HEK293 (cell line): Measurements from ENCODE around the gene PPP1R14B.
A peak's percentile ranks its signal among the peaks of the same experiment; 100 is the strongest.

Source experiments
- CTCF ChIA-PET: fragments of 350-600 bp; formaldehyde crosslinking; extraction: SDS; loops from one replicate; lab custom pipeline; 2021; ENCODE audit warnings: antibody characterized with exemption; lab: Yijun Ruan, JAX
- POLR2A ChIA-PET: fragments of 300-600 bp; formaldehyde crosslinking; extraction: SDS; loops from one replicate; lab custom pipeline; 2020; ENCODE audit warnings: antibody characterized with exemption, inconsistent platforms; lab: Yijun Ruan, JAX
- H3K27ac ChIP-seq: fragments of 200-500 bp; sonication (Bioruptor generic); 2 replicates; pipeline ENCODE4 v1.5.1; 2014; ENCODE audit warnings: low read depth, low read length, control low read depth, inconsistent platforms; ENCODE audit errors: extremely low read depth
- H3K36me3 ChIP-seq, 2 experiments: fragments of 200-500 bp in 1 of 2; sonication (Bioruptor generic) in 1 of 2; 1 replicate in 1 of 2; 2 replicates in 1 of 2; pipeline ENCODE4 v1.5.1; 2014 to 2017; ENCODE audit warnings: inconsistent platforms in 2 of 2, low read length in 2 of 2; ENCODE audit not compliant: control insufficient read depth in 2 of 2, insufficient read depth in 1 of 2
- H3K4me1 ChIP-seq: fragments of 200-500 bp; sonication (Bioruptor generic); 2 replicates; pipeline ENCODE4 v1.5.1; 2014; ENCODE audit warnings: mild to moderate bottlenecking, low read length, inconsistent platforms; ENCODE audit not compliant: control insufficient read depth, insufficient read depth
- H3K4me3 ChIP-seq: 2 replicates; pipeline ENCODE4 v1.5.1; 2011; ENCODE audit warnings: low read depth, mild to moderate bottlenecking, control low read depth, low read length, moderate library complexity
- H3K9me3 ChIP-seq: fragments of 200-500 bp; sonication (Bioruptor generic); 2 replicates; pipeline ENCODE4 v1.5.1; 2014; ENCODE audit warnings: low read depth, low read length, inconsistent platforms; ENCODE audit not compliant: control insufficient read depth, insufficient read depth
- GLIS2 ChIP-seq: fragments of 450-650 bp; formaldehyde crosslinking; IDR thresholded peaks from 2 replicates; pipeline ENCODE4 v1.5.1; 2016; ENCODE audit warnings: missing biosample characterization, missing genetic modification characterization
- HOXD13 ChIP-seq: sonication (generic); formaldehyde crosslinking; IDR thresholded peaks from 2 replicates; pipeline ENCODE4 v1.8.0; 2022; ENCODE audit warnings: missing genetic modification reagents, borderline replicate concordance
- MEIS1 ChIP-seq: sonication (generic); formaldehyde crosslinking; IDR thresholded peaks from 2 replicates; pipeline ENCODE4 v1.8.1; 2022; ENCODE audit warnings: missing genetic modification reagents, mild to moderate bottlenecking, borderline replicate concordance
- SP2 ChIP-seq: fragments of 450-650 bp; formaldehyde crosslinking; IDR thresholded peaks from 2 replicates; pipeline ENCODE4 v1.5.1; 2016; ENCODE audit warnings: missing biosample characterization, missing genetic modification characterization
- SP3 ChIP-seq: fragments of 450-650 bp; formaldehyde crosslinking; IDR thresholded peaks from 2 replicates; pipeline ENCODE4 v1.5.1; 2016; ENCODE audit warnings: missing biosample characterization, missing genetic modification characterization
- SP7 ChIP-seq: fragments of 450-650 bp; formaldehyde crosslinking; IDR thresholded peaks from 2 replicates; pipeline ENCODE4 v1.5.1; 2016; ENCODE audit warnings: missing biosample characterization, missing genetic modification characterization
- ZBTB10 ChIP-seq: fragments of 450-650 bp; formaldehyde crosslinking; IDR thresholded peaks from 2 replicates; pipeline ENCODE4 v1.5.1; 2016; ENCODE audit warnings: missing biosample characterization, missing genetic modification characterization
- ZBTB17 ChIP-seq: fragments of 450-650 bp; formaldehyde crosslinking; IDR thresholded peaks from 2 replicates; pipeline ENCODE4 v1.5.1; 2016; ENCODE audit warnings: missing biosample characterization, missing genetic modification characterization
- ZFP3 ChIP-seq: fragments of 450-650 bp; formaldehyde crosslinking; IDR thresholded peaks from 2 replicates; pipeline ENCODE4 v1.5.1; 2016; ENCODE audit warnings: low read depth, missing biosample characterization, missing genetic modification characterization
- ZNF311 ChIP-seq: fragments of 450-650 bp; formaldehyde crosslinking; IDR thresholded peaks from 2 replicates; pipeline ENCODE4 v1.5.1; 2017; ENCODE audit warnings: missing biosample characterization, missing genetic modification characterization, borderline replicate concordance
- ZNF398 ChIP-seq: fragments of 450-650 bp; formaldehyde crosslinking; IDR thresholded peaks from 2 replicates; pipeline ENCODE4 v1.5.1; 2017; ENCODE audit warnings: missing biosample characterization, missing genetic modification characterization
- ZNF423 ChIP-seq: fragments of 450-650 bp; formaldehyde crosslinking; IDR thresholded peaks from 2 replicates; pipeline ENCODE4 v1.5.1; 2016; ENCODE audit warnings: missing biosample characterization, missing genetic modification characterization
- ZNF473 ChIP-seq: fragments of 450-650 bp; formaldehyde crosslinking; IDR thresholded peaks from 2 replicates; pipeline ENCODE4 v1.5.1; 2017; ENCODE audit warnings: missing biosample characterization, missing genetic modification characterization
- ZNF521 ChIP-seq: fragments of 450-650 bp; formaldehyde crosslinking; IDR thresholded peaks from 2 replicates; pipeline ENCODE4 v1.5.1; 2017; ENCODE audit warnings: missing biosample characterization, mild to moderate bottlenecking, missing genetic modification characterization
- ZNF555 ChIP-seq: fragments of 450-650 bp; formaldehyde crosslinking; conservative IDR thresholded peaks from 2 replicates; pipeline ENCODE4 v1.5.1; 2017; ENCODE audit warnings: missing biosample characterization, mild to moderate bottlenecking, missing genetic modification characterization, inconsistent platforms
- ZNF626 ChIP-seq: fragments of 450-650 bp; sonication (Bioruptor Pico); formaldehyde crosslinking; IDR thresholded peaks from 2 replicates; pipeline ENCODE4 v1.5.1; 2018; ENCODE audit warnings: missing biosample characterization, missing genetic modification characterization, inconsistent platforms
- ZNF776 ChIP-seq: fragments of 450-650 bp; formaldehyde crosslinking; IDR thresholded peaks from 2 replicates; pipeline ENCODE4 v1.5.0; 2017; ENCODE audit warnings: missing biosample characterization, missing genetic modification characterization, borderline replicate concordance
- ZNF785 ChIP-seq: fragments of 450-650 bp; formaldehyde crosslinking; IDR thresholded peaks from 2 replicates; pipeline ENCODE4 v1.5.1; 2016; ENCODE audit warnings: missing biosample characterization, missing genetic modification characterization
- ZNF843 ChIP-seq: fragments of 450-650 bp; formaldehyde crosslinking; IDR thresholded peaks from 2 replicates; pipeline ENCODE4 v1.5.1; 2016; ENCODE audit warnings: missing biosample characterization, missing genetic modification characterization
- ZSCAN16 ChIP-seq: fragments of 450-650 bp; formaldehyde crosslinking; IDR thresholded peaks from 2 replicates; pipeline ENCODE4 v1.5.1; 2016; ENCODE audit warnings: missing biosample characterization, missing genetic modification characterization
- ZSCAN30 ChIP-seq: fragments of 450-650 bp; IDR thresholded peaks from 2 replicates; pipeline ENCODE4 v1.5.1; 2018; ENCODE audit warnings: missing biosample characterization, mild to moderate bottlenecking, missing genetic modification characterization, moderate library complexity
- ZXDB ChIP-seq: fragments of 450-650 bp; formaldehyde crosslinking; IDR thresholded peaks from 2 replicates; pipeline ENCODE4 v1.5.1; 2016; ENCODE audit warnings: missing biosample characterization, missing genetic modification characterization
- TF ChIP-seq, protein P1 (sequence below): fragments of 450-650 bp; formaldehyde crosslinking; IDR thresholded peaks from 2 replicates; pipeline ENCODE4 v1.5.1; 2017; ENCODE audit warnings: missing biosample characterization, missing genetic modification characterization
- TF ChIP-seq, protein P2 (sequence below): fragments of 450-650 bp; formaldehyde crosslinking; IDR thresholded peaks from 2 replicates; pipeline ENCODE4 v1.5.1; 2016; ENCODE audit warnings: missing biosample characterization, missing genetic modification characterization
- TF ChIP-seq, protein P3 (sequence below): fragments of 450-650 bp; formaldehyde crosslinking; IDR thresholded peaks from 2 replicates; pipeline ENCODE4 v1.5.1; 2016; ENCODE audit warnings: missing biosample characterization, missing genetic modification characterization
- TF ChIP-seq, protein P4 (sequence below): fragments of 450-650 bp; formaldehyde crosslinking; IDR thresholded peaks from 2 replicates; pipeline ENCODE4 v1.5.1; 2016; ENCODE audit warnings: missing biosample characterization, missing genetic modification characterization

PPP1R14B gene

GRCh38 chr11:64233913-64234586 is 12.7 kb downstream of the PPP1R14B start, which contains the start of gene VEGFB:
TSS of gene VEGFB (plus strand) at chr11:64234584. CDS start at chr11:64234834, 250 bp downstream.
- H3K4me1 ChIP-seq, result no peaks in the 10 kb centered on the region
- peak within 1 kb of the TSS; percentile 68; the same call in 1 of the 2 replicates for H3K27ac ChIP-seq
- peak within 1 kb of the TSS; percentile 43 for H3K4me3 ChIP-seq
- H3K36me3 ChIP-seq, result peaks cover 0 to 31% of the 10 kb centered on the region in 2 experiments; a peak in 1 of 3 replicates
- H3K9me3 ChIP-seq, result no peaks in the 10 kb centered on the region
- POLR2A ChIA-PET, result interaction anchor here (2.6 to 3.5 kb wide), 2 partner anchors 11 to 49 kb away, joined by 8 to 18 read pairs; partner anchors contain the start of gene STIP1
- CTCF ChIA-PET, result interaction anchor here (1.2 kb wide), 1 partner anchor 36 kb away, joined by 3 read pairs; no protein-coding TSS in a partner anchor
- TF ChIP-seq ZFP3 (tag by site-specific recombination), result no peak
- peak; percentile 46 for TF ChIP-seq SP2
- peak; percentile 66 for TF ChIP-seq ZBTB17 (tag by site-specific recombination)
- TF ChIP-seq, protein P1, sequence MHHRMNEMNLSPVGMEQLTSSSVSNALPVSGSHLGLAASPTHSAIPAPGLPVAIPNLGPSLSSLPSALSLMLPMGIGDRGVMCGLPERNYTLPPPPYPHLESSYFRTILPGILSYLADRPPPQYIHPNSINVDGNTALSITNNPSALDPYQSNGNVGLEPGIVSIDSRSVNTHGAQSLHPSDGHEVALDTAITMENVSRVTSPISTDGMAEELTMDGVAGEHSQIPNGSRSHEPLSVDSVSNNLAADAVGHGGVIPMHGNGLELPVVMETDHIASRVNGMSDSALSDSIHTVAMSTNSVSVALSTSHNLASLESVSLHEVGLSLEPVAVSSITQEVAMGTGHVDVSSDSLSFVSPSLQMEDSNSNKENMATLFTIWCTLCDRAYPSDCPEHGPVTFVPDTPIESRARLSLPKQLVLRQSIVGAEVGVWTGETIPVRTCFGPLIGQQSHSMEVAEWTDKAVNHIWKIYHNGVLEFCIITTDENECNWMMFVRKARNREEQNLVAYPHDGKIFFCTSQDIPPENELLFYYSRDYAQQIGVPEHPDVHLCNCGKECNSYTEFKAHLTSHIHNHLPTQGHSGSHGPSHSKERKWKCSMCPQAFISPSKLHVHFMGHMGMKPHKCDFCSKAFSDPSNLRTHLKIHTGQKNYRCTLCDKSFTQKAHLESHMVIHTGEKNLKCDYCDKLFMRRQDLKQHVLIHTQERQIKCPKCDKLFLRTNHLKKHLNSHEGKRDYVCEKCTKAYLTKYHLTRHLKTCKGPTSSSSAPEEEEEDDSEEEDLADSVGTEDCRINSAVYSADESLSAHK (tag by site-specific recombination), result no peak
- TF ChIP-seq ZNF423 (tag by site-specific recombination), result 0 out of 2 replicates have a peak, but pooled peaks have one; percentile 13
- TF ChIP-seq, protein P2, sequence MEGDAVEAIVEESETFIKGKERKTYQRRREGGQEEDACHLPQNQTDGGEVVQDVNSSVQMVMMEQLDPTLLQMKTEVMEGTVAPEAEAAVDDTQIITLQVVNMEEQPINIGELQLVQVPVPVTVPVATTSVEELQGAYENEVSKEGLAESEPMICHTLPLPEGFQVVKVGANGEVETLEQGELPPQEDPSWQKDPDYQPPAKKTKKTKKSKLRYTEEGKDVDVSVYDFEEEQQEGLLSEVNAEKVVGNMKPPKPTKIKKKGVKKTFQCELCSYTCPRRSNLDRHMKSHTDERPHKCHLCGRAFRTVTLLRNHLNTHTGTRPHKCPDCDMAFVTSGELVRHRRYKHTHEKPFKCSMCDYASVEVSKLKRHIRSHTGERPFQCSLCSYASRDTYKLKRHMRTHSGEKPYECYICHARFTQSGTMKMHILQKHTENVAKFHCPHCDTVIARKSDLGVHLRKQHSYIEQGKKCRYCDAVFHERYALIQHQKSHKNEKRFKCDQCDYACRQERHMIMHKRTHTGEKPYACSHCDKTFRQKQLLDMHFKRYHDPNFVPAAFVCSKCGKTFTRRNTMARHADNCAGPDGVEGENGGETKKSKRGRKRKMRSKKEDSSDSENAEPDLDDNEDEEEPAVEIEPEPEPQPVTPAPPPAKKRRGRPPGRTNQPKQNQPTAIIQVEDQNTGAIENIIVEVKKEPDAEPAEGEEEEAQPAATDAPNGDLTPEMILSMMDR (tag by site-specific recombination), result peak; percentile 22; the same call in 1 of the 2 replicates
- TF ChIP-seq ZNF398 (tag by site-specific recombination), result peak; percentile 27; the same call in 1 of the 2 replicates
- TF ChIP-seq ZSCAN16 (tag by site-specific recombination), result no peak
- TF ChIP-seq, protein P3, sequence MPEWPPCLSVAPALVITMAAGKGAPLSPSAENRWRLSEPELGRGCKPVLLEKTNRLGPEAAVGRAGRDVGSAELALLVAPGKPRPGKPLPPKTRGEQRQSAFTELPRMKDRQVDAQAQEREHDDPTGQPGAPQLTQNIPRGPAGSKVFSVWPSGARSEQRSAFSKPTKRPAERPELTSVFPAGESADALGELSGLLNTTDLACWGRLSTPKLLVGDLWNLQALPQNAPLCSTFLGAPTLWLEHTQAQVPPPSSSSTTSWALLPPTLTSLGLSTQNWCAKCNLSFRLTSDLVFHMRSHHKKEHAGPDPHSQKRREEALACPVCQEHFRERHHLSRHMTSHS (tag by site-specific recombination), result no peak
- no peak for TF ChIP-seq HOXD13 (CRISPR knock-in tag)
- no peak for TF ChIP-seq ZNF776 (tag by site-specific recombination)
- no peak for TF ChIP-seq ZNF626 (tag by site-specific recombination)
- peak; percentile 60; the same call in 1 of the 2 replicates for TF ChIP-seq ZXDB (tag by site-specific recombination)
- TF ChIP-seq SP7, result peak; percentile 39; the same call in 1 of the 2 replicates
- no peak for TF ChIP-seq ZNF311 (tag by site-specific recombination)
- no peak for TF ChIP-seq ZSCAN30 (tag by site-specific recombination)
- no peak for TF ChIP-seq ZNF473
- TF ChIP-seq ZNF785 (tag by site-specific recombination), result no peak
- TF ChIP-seq ZNF555 (tag by site-specific recombination), result no peak
- no peak for TF ChIP-seq MEIS1 (CRISPR knock-in tag)
- TF ChIP-seq ZNF843 (tag by site-specific recombination), result no peak
- TF ChIP-seq ZBTB10 (tag by site-specific recombination), result peak; percentile 72
- TF ChIP-seq, protein P4, sequence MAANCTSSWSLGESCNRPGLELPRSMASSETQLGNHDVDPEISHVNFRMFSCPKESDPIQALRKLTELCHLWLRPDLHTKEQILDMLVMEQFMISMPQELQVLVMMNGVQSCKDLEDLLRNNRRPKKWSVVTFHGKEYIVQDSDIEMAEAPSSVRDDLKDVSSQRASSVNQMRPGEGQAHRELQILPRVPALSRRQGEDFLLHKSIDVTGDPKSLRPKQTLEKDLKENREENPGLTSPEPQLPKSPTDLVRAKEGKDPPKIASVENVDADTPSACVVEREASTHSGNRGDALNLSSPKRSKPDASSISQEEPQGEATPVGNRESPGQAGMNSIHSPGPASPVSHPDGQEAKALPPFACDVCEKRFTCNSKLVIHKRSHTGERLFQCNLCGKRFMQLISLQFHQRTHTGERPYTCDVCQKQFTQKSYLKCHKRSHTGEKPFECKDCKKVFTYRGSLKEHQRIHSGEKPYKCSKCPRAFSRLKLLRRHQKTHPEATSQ (tag by site-specific recombination), result no peak
- TF ChIP-seq ZNF521 (tag by site-specific recombination), result no peak
- TF ChIP-seq GLIS2 (tag by site-specific recombination), result peak; percentile 74
- peak; percentile 69 for TF ChIP-seq SP3 (tag by site-specific recombination)
